Suppressor macrophage treated with lipopolysaccharide for 4 hours (primary cell): Measurements from ENCODE around the gene TMEM223.
"Not testable (repeated sequence)": the region's sequence is repeated elsewhere in the genome, so short reads cannot be mapped to it uniquely, and the experiment has no call there.

Source experiments
- DNase-seq: peaks from one replicate; pipeline ENCODE4 v3.0.0-alpha.2; 2020

The TMEM223 gene

GRCh38 chr11:62752177-62752785, 39.5 kb downstream of the TMEM223 start:
- no peak for DNase-seq

- not testable (repeated sequence) for DNase-seq
These were observed 41.9 kb downstream of the TMEM223 start for GRCh38 chr11:62749931-62750330.

GRCh38 chr11:62747475-62748160, 44.2 kb downstream of the TMEM223 start:
- DNase-seq = no peak
